Right forelimb (tissue), 1 donor: Measurements from ENCODE around the gene KCTD5.
A peak's percentile ranks its signal among the peaks of the same experiment; 100 is the strongest.

ENCODE experiments used
- DNase-seq: peaks from one replicate; pipeline ENCODE4 v3.0.0-alpha.2; 2018

Gene KCTD5

GRCh38 chr16:2734844-2735515 lies 52.7 kb downstream of the KCTD5 start:
- DNase-seq: no peak

GRCh38 chr16:2736476-2737237 lies 54.3 kb downstream of the KCTD5 start:
- DNase-seq: no peak

GRCh38 chr16:2737238-2737605 lies 54.9 kb downstream of the KCTD5 start:
- no peak for DNase-seq

GRCh38 chr16:2737895-2738418 lies 55.6 kb downstream of the KCTD5 start:
- DNase-seq: no peak

GRCh38 chr16:2738615-2739014 lies 56.3 kb downstream of the KCTD5 start:
- DNase-seq: no peak

GRCh38 chr16:2739625-2740430 lies 57.5 kb downstream of the KCTD5 start:
- no peak for DNase-seq

- no peak for DNase-seq
Observed at GRCh38 chr16:2740476-2740875, 58.2 kb downstream of the KCTD5 start.

- no peak for DNase-seq
Observed at GRCh38 chr16:2741168-2741567, 58.8 kb downstream of the KCTD5 start.

- DNase-seq: no peak
Observed at GRCh38 chr16:2742323-2743006, 60.1 kb downstream of the KCTD5 start.

GRCh38 chr16:2743007-2743810 lies 60.9 kb downstream of the KCTD5 start:
- DNase-seq: no peak

- DNase-seq: no peak
Observed at GRCh38 chr16:2744711-2745110, 62.4 kb downstream of the KCTD5 start.

GRCh38 chr16:2745116-2745890 lies 63.0 kb downstream of the KCTD5 start:
- no peak for DNase-seq

- no peak for DNase-seq
Observed at GRCh38 chr16:2745961-2746360, 63.6 kb downstream of the KCTD5 start.

- no peak for DNase-seq
Observed at GRCh38 chr16:2748757-2749455, 66.6 kb downstream of the KCTD5 start.

GRCh38 chr16:2749476-2749875 lies 67.2 kb downstream of the KCTD5 start:
- no peak for DNase-seq

GRCh38 chr16:2749936-2750335 lies 67.6 kb downstream of the KCTD5 start:
- no peak for DNase-seq

- no peak for DNase-seq
Observed at GRCh38 chr16:2751577-2752034, 69.3 kb downstream of the KCTD5 start.

- DNase-seq: peak; percentile 99
Observed at GRCh38 chr16:2752035-2752849, 69.9 kb downstream of the KCTD5 start, which contains the start of gene SRRM2. Gene SRRM2 (plus strand): TSS chr16:2752638. CDS start chr16:2756365, 3,727 bp downstream.
